OCI-M2 (cell line): ENCODE data around the gene C1QTNF12.

ENCODE experiments used
- DNase-seq: peaks from one replicate; lab custom pipeline; 2025; ENCODE audit not compliant: unreplicated experiment; lab: John Stamatoyannopoulos, UW

C1QTNF12 gene

GRCh38 chr1:1229770-1230169 lies 16.8 kb downstream of the C1QTNF12 start:
- DNase-seq: no peak

GRCh38 chr1:1228596-1229321 lies 17.8 kb downstream of the C1QTNF12 start:
- DNase-seq: no peak

DNA sequence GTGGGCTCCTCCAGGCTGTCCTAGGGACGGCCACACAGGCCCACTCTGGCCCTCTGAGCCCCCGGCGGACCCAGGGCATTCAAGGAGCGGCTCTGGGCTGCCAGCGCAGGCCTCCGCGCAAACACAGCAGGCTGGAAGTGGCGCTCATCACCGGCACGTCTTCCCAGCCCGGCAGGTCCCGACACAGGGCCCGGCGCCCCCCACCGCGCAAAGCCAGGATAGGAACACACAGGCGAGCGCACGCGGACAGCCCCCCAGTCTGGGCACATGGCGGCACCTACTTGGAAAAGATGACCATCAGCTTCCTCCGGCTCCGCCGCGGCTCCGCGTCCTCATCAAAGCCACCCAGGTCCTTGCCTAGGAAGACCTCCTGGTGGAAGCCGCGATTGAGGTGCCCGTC lies 18.3 kb downstream of the C1QTNF12 start:
- DNase-seq: no peak

- DNase-seq: no peak
Observed at GRCh38 chr1:1227386-1227785, 19.1 kb downstream of the C1QTNF12 start.

DNA sequence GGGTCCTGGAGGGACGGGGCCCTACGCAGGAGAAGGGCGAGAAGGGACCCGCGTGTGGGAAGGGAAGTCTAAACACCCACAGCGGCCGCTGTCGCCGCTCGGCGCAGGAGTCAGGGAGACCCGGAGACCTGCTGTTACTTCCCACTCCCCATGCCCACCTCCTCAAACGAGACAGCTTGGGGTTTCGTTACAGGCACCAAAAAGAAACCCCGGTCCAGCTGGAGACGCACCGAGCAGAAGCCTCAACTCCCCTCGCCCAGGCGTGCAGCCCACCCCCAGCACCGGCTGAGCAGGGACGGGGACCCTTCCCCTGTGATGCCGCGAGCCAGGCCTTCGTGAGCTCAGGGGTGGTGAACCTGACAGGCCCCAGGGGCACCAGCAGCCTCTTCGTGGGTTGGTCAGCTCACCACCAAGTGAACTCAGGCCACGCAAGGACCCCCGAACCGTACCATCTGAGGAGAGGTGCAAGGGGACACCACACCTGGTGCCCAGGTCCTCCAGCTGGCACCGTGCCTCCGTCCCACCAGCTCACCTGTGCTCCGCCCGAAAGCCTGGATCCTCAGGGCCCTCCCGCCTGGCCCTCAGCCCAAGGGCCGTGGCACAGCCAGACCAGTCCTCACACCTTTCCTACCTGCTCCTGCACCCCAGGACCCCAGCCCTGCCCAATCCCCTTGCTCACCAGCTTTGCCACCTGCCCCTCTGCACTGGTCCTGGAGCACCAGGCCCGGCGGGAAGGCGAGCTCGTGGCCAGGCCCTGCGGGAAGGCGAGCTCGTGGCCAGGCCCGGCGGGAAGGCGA lies 19.8 kb downstream of the C1QTNF12 start:
- DNase-seq: no peak

DNA sequence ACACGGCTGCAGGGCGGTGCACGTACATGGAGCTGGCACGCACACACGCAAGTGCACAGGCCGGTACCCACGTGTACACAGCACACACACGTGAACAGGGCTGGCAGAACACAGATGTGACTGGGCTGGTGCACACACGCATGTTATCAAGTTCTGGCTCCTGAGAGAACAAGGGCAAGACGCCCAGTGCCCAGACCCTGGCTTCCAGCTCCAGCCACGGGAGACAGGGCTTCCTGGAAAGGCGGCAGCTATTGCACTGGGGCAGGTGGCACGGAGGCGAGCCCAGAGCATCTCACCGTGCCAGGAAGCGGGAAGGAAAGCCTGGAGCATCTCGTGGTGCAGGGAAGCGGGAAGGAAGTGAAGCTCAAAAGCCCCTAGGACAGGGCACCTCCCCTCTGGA lies 20.6 kb downstream of the C1QTNF12 start:
- DNase-seq: no peak

DNA sequence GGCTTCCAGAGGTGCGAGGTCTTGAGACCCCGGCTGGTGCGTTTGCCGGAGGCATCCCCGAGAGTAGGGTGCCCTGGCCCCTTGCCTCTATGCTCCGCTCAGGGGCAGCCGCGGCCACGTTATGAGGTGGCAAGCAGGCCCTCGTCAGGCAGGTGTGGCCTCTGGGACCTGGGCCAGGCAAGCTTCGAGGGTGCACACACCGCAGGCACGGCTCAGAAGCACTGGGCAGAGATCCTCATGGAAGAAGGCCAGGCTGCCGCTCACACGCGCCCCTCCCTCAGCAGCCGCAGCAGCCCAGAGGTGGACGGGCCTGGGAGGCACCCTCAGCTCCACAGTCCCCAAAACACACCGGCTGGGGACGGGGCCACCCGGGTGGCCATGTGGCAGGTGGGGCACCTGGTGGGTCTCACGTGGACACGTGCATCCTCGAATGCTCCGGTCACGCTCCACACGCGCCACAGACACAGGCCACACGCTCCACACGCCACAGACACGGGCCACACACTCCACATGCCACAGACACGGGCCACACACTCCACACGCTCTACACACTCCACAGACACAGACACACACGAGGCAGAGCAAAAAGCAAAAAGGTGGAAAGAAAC lies 21.2 kb downstream of the C1QTNF12 start:
- no peak for DNase-seq

GRCh38 chr1:1223891-1224290 lies 22.6 kb downstream of the C1QTNF12 start:
- no peak for DNase-seq

GRCh38 chr1:1223321-1223720 lies 23.2 kb downstream of the C1QTNF12 start:
- DNase-seq: no peak

- DNase-seq: no peak
Observed at GRCh38 chr1:1222575-1223225, 23.8 kb downstream of the C1QTNF12 start.

DNA sequence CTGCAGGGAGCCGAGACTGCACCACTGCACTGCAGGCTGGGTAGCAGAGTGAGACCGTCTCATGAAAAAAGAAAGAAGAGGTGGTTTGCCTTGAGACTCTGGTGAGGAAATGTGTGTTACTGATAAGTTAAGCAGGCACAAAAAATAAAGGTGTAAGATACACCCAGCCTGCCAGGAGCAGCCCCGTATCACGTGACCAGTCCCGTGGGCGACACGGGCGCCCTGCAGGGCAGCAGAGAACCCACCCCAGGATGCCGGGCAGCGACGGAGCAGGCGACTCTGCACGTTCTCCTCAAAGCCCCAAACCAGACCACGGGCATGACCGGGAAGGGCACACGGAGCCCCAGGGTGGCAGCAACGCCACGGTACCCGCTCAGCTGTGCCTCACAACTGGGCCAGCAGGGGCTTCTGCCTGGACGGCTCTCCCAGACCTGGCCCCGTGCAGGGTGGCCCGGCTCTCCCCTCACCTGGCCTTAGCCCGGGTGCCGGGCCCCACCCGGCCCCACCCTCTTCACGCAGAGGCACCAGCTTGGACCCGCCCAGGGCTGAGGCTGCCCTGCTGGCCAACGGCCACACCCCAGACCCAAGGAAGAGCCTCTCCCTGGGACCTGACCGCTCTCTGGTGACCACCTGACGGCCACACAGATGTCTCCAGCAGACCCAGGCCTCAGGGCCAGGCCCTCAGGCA lies 24.5 kb downstream of the C1QTNF12 start:
- no peak for DNase-seq

DNA sequence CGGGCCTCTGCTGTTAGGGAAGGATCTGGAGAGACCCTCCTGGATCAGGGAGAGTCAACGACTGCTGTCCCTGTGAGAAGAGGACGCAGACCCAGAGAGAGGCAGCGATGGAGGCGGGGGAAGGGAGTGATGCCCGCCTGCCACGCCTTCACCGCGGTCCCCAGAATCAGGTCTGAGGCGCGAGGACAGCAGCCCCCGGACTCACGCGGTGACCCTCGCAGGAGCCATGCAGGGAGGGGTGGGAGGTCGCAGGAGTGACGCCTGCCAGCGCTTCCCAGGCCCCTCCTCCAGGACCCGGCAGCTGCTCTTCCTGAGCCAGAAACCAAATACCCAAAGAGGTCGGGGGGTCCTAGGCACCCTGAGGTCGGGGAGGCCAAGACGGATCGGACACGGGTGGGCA lies 26.3 kb downstream of the C1QTNF12 start:
- no peak for DNase-seq

DNA sequence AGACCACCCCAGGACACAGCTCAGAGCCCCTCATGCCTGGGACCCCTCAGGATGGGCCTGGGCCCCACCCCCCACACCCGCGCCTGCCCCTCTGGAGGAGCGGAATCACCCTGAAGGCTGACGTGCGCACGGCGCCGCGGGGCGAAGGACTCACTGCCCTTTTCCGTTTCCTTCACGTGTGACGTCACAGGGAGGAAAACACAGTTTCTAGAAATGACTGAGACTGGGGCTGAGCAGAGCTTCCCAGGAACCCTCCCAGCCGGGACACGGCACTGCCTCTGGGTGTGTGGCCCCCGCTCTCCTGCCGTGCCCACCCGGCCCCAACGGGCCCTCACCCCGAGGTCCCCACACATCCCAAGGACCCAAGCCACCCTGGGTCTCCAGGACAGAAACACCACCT lies 27.2 kb downstream of the C1QTNF12 start:
- DNase-seq: no peak

- no peak for DNase-seq
Observed at GRCh38 chr1:1218524-1219200, 27.9 kb downstream of the C1QTNF12 start.

- DNase-seq: no peak
Observed at GRCh38 chr1:1217621-1218523, 28.6 kb downstream of the C1QTNF12 start.

- no peak for DNase-seq
Observed at GRCh38 chr1:1216770-1217620, 29.5 kb downstream of the C1QTNF12 start.

DNA sequence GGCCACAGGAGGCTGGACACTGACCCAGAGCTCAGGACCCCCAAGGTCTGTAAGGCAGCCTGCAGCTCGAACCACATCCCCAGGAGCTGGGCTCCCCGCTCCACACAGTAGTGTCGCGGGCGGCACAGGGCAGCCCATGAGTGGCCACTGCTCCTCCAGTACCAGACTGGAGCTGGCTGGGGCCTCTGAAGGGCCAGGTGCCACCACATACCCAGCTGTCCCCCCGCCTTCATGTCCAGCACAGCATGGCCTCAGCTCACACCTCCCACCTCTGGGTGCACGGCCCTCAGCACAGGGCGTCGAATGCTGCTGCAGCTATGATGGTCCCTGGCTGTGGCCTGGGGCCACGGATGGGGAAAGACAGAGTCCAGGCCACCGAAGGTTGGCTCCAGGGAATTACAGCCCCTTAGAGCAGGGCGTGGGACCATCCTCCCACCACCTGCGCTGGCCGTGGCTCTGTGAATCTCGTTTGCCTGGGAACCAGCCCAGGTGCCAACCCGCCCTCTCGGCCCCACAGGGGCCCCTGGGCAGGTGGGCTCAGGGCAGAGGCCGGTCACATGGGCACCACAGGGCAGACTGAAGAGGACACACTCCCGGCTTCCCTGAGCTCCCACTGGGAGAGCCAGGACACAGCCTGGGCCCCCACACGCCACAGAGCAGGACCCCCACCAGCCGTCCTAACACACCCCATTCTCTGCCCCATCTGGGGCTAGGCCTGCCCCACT lies 30.5 kb downstream of the C1QTNF12 start:
- DNase-seq: no peak
